Uterus (tissue), 2 donors: Measurements from ENCODE around the gene NPW.

Experiments used
- POLR2A ChIP-seq, 2 donors: fragments of 450-650 bp; IDR thresholded peaks; one replicate each; pipeline ENCODE4 v1.6.1; 2016; ENCODE audit warnings: antibody characterized with exemption in 2 of 2, mild to moderate bottlenecking in 1 of 2, moderate library complexity in 1 of 2
- TF ChIP-seq, protein P1 (sequence below), 4 experiments: fragments of 200-600 bp in 2 of 4; fragments of 450-650 bp in 2 of 4; sonication (generic) in 2 of 4; IDR thresholded peaks; one replicate each; pipeline ENCODE4 v1.5.1; 2016 to 2019; ENCODE audit warnings: antibody characterized with exemption in 4 of 4, mild to moderate bottlenecking in 2 of 4, moderate library complexity in 1 of 4

GRCh38 chr16:2048116-2048543 lies 28.5 kb downstream of the NPW start:
- TF ChIP-seq, protein P1, sequence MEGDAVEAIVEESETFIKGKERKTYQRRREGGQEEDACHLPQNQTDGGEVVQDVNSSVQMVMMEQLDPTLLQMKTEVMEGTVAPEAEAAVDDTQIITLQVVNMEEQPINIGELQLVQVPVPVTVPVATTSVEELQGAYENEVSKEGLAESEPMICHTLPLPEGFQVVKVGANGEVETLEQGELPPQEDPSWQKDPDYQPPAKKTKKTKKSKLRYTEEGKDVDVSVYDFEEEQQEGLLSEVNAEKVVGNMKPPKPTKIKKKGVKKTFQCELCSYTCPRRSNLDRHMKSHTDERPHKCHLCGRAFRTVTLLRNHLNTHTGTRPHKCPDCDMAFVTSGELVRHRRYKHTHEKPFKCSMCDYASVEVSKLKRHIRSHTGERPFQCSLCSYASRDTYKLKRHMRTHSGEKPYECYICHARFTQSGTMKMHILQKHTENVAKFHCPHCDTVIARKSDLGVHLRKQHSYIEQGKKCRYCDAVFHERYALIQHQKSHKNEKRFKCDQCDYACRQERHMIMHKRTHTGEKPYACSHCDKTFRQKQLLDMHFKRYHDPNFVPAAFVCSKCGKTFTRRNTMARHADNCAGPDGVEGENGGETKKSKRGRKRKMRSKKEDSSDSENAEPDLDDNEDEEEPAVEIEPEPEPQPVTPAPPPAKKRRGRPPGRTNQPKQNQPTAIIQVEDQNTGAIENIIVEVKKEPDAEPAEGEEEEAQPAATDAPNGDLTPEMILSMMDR (IDR thresholded peaks at IDR 0.05): no peak
- no peak for TF ChIP-seq POLR2A (IDR thresholded peaks at IDR 0.05)
